Activated T-helper 1 cell treated with Interleukin-2 at 50 U/mL for 16 hours (primary cell): ENCODE measurements around the gene EEA1.

Experiments
- DNase-seq: peaks from one replicate; pipeline ENCODE4 v3.0.0-alpha.2; 2020; ENCODE audit warnings: low read depth

The EEA1 gene

DNA sequence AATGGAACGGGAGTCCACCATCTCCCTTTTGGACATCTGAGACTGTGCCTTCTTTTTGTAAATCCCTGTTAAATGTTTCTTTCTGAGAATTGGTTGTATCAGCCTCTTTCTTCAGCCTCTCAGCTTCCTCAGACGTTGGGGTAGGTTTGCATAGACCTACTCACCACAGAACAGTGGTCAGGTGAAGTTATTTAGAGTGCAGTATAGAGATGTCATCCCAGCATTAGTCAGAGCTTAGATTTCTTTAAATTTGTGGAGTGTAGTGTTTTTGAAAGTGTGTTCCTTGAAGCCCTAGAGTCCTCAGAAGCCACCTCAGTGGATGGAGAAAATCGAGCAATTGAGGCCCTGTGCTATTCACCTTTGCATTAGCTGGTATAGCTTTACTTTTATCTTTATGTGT, 8.9 kb upstream of the EEA1 start:
- no peak for DNase-seq

DNA sequence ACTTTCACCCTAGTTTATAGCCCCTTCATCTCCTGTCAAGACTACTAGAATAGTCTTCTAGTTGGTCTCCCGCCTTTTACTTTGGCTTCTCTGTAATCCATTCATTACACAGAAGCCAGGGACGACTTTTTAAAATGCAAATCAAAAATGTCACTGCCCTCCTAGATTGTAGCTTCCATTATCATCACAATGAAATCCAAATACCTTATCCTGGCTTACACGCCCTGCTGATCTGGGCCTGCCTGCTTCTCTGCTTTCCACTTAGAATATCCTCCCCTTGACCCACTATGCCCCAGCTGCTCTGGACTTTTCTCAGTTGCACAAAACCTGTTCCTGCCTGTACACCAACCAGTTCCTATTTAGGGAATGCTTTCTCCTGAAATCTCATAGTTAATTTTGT, 4.5 kb upstream of the EEA1 start:
- no peak for DNase-seq

DNA sequence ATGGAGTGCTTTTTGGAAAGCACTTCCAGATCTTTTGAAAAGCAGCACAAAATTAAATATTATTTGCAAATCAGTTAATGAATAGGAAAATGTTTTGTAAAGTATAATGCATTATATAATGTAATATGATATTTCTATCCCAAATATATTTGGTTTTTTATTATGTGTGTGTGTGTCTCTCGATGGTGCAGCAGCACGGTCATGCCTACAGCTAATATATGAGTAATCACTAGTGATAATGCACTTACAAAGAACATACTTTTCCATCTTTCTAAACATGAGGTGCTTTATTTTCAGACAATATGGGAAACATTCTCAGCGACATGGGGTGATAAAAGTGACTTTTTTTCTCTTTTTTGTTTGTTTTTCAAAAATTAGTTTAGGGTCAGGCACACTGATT, 1.3 kb upstream of the EEA1 start:
- DNase-seq: no peak

DNA sequence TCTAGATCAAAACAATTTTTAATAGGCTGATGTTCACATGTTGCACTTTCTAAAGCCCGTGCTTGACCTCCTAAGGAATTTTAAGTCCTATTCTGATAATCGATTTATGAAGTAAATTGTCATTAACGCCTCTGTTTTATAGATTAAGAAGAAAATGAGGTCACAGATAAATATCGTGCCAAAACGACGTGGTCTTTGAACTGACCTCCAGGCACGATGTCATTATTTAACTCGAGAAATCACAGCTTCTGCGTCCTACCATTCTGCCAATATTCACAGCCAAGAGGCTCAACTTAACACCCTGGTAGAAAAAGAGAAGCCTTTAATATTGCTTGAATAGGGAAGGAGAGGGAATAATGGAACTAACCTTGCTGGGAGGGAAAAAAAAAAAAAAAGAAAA, 888 bp upstream of the EEA1 start:
- DNase-seq: no peak

DNA sequence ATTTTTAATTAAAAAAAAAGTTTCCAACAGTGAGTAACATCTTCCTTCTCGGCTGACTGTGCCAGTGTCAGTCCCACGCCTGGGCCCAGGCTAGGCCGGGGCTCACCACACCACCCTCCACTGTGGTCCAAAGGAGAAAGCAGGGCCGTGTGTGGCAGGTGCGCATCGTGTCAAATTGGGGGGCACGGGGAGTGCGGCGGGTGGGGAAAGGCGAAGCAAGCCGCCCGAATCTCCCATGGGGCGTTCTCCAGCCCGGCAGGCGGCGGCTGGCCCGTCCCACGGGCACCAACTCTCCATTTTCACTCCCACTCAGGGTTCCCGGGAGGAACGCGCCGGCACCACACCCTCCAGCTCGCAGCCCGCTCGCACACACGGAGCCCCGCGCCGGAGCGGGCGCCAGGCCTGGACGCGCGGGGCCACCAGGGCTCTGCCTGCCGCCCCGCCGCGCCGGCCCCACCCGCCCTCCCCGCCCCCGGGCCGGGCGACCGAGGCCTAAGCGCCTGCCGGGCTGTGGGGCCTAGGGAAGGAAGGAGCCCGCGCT, 604 bp downstream of the EEA1 start:
- no peak for DNase-seq

DNA sequence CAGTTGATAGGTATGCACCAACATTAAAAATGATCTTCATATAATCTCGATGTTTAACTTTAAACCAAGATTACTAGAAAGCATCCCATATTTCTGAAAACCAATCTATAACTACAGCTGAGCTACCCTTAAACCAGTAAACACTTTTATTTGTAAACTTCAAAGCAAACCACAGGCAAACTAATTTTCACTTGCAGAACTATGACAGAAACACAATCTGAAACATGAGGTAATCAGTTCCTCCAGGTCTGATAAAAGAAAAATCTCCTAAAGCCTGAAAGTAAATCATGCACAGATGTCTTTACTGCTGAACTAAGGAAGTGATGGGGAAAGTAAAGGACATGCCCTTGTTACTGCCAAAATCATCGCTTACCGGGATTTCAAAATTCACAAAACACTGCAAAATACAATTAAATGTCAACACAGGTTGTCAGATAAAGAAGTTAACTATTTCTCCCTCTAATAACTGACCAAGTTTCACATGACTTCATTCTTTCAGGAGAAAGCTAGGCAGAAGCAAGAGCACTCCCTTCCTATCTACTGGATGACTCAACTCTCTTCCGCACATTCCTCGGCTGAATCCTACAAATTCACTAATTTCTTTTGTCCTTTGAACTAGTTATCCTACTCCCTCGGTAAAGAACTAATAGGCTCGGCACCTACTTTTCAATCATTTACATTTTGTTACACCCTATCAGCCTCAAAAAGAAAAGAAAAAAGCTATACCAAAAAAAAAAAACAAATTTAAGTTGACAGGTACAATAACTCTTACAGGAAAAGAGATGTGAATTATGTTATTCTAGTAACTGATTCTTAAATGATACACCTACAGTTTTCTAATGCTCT, 1.4 kb downstream of the EEA1 start:
- no peak for DNase-seq

DNA sequence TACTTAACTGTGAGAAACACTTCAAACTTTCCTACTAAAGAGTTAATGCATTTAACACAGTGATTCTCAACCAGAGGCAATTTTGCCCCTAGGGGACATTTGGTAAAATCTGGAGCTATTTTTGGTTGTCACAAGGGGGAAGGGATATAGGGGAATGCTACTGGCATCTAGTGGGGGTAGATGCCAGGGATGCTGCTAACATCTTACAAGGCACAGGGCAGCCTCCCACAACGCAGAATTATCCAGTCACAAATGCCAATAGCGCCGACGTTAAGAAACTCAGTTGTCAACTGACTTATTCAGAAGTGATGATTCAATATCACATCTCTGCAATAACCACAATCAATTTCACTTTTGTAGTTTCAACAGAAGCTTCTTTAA, 2.0 kb downstream of the EEA1 start:
- peak; percentile 3 for DNase-seq

DNA sequence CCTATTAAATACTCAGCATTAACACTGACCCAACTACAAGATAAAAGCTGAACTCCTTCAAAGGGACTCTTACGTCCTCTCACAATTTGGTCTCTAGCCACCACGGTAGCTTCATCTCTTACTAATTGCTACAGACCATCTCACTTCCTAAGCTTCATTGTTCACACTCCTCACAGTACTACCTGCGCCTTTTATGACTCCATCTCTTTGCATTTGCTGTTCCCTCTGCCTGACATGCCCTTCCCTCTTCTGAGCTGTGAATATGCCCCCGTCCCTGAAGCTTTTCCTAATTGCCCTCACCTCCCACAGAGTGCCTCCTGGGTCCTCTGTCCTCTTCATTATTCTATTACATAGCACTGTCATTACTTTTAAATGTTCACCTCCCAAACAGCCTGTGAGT, 2.5 kb downstream of the EEA1 start:
- DNase-seq: no peak

DNA sequence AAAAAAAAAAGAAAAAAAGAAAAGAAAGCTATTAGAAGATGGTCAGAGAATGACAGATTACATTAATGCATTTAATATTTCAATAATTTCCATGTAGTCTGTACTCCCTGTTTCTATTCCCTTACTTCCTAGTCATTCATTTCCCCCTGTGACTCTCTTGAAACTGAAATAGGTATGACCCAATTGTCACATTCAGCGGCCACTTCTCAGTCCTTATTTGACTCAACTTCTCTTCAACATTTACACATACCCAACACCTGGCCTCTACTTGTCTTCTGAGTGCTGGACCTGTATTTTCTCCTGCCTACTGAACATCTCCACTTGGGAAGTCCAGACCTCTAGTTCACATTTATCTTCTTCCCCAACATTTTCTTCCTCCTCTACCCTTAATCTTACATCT, 7.2 kb downstream of the EEA1 start:
- DNase-seq: no peak

DNA sequence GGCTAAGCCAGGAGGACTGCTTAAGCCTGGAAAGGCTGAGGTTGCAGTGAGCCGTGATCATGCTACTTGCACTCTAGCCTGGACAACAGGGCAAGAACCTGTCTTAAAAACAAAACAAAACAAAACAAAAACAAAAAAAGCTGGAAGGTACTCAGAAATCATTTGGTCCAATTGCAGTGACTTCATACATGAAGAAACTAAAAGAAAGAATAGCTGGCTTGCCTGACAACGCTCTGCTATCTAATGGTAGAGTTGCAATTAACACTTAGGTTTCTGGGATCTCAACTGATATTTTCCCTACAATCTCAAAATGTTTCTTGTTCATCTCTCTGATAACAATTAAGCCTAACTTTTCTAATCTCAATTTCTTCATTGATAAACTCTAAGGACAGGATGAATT, 13.7 kb downstream of the EEA1 start:
- no peak for DNase-seq

DNA sequence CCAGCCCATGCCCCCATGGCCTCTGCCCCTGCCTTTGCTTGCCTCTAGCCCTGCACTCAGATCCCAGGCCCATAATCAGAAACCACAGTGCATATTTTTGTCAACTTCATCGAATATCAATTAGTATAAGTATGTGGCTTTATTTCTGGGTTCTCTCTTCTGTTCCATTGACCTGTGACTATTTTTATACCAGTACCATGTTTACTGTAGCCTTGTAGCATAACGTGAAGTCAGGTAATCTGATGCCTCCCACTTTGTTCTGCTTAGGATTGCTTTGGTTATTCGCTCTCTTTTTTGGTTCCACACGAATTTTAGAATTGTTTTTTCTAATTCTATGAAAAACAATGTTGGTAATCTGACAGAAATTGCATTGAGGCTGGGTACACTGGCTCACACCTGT, 14.9 kb downstream of the EEA1 start:
- no peak for DNase-seq

DNA sequence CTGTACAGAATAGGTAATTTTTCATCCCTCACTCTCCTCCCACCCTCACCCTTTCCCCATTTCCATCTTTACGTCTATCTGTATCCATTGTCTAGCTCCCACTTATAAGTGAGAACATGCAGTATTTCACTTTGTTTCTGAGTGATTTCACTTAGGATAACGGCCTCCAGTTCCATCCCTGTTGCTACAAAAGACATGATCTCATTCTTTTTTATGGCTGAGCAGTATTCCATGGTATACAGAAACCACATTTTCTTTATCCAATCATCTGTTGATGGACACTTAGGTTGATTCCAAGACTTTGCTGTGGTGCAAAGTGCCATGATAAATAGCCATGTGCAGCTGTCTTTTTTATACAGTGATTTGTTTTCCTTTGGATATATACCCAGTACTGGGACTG, 16.4 kb downstream of the EEA1 start:
- no peak for DNase-seq

DNA sequence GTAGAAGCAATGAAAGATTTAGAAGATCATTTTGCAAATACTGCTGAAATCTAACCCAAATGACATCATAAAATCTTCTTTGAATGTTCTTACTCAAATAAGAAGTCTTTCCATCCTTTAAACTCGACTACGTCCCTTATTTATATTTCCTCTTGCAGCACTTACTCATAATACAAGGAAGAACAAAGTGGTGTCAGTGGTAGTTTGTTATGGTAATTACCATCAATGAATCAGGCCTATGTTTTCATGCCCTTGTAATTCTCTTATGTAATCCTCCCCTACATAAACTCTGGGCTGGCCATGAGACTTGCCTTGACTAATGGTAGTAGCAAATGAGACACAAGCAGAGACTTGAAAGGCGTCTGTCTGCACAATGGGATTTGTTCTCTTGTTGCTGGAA, 17.0 kb downstream of the EEA1 start:
- no peak for DNase-seq

DNA sequence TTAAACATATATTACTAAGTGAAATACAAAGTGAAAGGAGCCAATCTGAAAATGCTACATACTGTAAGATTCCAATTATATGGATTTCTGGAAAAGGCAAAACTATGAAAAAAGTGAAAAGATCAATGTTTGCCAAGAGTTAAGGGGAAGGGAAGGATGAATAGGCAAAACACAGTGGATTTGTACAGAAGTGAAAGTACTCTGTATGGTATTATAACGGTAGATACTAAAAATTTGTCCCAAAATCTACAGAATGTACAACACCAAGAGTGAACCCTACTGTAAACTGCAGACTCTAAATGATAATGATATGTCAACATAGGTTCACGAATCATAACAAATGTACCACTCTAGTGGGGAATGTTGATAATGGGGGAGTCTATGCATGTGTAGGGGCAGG, 17.8 kb downstream of the EEA1 start:
- no peak for DNase-seq

DNA sequence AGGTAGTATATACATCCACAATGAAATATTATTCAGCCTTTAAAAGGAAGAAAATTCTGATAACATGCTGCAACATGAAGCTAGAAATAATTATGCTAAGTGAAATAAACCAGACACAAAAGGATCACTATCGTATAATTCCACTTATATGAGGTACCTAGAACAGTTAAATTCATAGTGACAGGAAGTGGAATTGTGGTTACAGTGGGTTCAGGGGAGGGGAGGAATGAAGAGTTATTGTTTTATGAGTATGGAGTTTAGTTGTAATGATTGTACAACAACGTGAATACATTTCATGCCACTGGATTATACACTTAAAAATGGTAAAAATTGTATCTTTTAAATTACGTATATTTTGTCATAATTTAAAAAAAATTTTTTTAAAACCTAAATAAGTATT, 21.0 kb downstream of the EEA1 start:
- DNase-seq: no peak

DNA sequence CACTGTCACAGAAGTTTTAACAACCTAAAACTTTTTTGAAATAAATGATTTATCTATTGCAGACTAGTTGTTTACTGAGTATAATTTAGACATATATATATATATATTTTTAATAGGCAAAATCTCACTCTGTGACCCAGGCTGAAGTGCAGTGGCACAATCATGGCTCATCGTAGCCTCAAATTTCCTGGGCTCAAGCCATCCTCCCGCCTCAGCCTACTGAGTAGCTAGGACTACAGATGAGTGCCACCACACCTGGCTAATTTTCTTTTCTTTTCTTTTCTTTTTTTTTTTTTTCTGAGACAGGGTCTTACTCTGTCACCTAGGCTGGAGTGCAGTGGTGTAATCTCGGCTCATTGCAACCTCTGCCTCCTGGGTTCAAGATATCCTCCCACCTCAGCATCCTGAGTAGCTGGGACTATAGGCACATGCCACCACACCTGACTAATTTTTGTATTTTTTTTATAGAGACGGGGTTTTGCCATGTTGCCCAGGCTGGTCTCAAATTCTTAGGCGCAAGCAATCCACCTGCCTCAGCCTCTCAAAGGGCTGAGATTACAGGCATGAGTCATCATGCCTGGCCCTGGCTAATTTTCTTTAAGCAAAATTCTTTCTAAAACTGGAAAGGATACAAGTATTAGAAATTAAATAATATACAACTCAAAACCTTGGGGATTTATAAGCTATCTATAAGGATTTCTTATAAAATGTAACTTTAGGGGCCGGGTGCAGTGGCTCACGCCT, 23.1 kb downstream of the EEA1 start:
- DNase-seq: no peak

DNA sequence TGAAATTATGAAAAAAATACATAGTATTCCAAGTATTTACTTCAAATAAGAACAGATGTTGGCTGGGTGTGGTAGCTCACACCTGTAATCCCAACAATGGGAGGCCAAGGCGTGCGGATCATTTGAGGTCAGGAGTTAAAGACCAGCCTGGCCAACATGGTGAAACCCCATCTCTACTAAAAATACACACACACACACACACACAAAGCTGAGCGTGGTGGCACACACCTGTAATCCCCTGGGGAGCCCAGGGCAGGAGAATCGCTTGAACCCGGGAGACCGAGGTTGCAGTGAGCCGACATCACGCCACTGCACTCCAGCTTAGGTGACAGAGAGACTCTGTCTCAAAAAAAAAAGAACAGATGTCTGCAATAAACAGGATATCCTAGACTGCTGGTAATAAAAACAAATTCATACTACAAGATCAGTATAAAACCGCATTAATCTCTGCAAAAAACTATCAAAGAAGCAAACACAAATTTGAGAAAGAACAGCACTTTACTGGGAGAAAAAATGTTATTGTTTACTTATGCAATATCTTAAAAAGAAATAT, 23.8 kb downstream of the EEA1 start:
- no peak for DNase-seq

DNA sequence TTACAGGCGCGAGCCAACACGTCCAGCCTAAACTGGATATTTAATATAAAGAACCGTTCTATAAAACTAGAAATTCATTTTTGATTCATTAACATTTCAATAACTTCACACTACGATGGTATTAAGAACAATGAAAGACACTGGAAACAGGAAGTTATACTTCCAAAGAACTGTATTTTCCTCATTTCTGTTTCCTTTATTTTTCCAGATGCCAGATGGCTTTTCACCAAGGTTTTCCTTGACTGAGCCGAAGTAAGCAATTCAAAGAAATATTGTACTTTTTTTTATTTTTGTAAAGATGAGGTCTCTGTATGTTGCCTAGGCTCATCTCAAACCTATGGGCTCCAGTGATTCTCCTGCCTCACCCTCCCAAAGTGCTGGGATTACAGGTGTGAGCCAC, 28.2 kb downstream of the EEA1 start:
- no peak for DNase-seq

DNA sequence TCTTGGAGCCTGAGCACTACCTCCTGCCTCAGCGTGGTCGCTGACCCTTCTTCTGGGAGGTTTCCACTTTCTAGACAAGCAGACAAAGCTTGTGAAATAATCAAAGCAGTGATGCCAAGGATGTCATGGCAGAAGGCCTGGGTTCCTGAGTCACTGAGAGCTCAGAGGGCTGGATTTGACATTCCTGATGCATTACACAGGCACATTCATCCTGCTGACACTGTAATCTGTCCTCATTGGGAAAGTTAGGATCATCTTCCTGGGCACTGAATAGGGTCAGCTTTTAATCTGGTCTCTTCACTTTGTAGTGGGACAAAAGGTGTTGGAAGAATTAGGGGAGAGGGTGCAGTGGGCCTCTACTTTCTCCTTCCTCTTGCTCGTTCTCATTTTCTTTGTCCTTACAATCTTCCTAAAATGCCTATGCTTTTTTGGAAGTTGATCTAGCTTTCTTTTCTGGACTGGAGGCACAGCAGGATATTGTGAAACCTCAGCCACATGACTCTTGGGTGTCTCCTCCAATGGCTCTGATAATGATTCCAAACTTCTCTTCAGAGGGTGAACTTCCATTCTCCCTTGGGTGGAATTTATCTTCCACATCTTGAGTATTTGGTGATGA, 29.6 kb downstream of the EEA1 start:
- no peak for DNase-seq

DNA sequence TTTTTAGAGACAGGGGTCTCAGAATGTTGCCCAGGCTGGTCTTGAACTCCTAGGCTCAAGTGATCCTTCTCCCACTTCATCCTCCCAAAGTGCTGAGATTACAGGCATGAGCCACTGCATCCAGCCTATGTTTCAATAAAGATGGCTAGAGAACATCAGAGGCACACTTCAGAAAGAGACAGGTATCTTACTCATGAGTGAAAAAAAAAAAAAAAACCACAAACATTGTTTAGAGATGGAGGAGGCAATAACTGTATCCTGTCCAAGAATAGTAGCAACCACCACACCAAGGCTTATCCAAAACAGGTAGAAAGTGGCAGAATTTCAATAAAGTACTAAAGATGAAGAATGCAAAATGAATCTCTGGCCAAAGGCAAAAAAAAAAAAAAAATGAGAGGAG, 30.3 kb downstream of the EEA1 start:
- DNase-seq: no peak

DNA sequence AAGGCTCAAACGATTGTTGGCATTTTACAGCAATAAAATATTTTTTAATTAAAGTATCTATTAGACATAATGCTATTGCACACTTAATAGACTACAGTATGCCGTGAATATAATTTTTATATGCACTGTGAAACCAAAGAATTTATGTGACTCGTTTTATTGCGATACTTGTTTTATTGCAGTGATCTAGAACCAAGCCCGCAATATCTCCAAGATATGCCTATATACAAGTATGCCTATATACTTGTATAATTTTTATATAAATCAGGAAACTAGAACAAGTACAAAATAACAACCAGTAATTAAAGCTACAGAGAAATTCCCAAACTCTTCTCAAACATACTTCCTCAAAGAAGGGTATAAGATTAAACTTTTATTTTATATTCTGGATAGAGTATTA, 31.3 kb downstream of the EEA1 start:
- no peak for DNase-seq

DNA sequence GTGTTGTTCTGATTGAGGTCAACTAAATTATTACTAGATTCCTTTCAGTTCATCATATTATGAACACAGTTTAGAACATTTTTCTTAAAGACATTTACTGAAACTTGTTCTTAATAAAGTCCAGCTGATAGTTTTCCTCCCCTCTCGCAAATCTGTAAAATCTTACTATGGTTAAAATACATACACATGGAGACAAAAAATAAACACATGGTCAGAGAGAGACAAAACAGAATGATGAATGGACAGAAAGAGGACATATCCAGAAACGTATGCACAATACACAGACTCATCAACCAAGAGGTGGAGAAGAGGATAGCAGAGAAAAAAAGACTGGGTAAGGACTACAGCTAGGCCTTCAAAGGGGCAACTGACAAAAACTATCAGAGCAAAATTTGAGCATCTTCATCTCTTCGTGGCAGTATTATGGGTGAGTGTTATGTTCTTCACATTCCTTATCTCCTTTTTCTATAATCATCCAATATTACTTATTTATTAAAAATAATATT, 38.4 kb downstream of the EEA1 start:
- DNase-seq: no peak

DNA sequence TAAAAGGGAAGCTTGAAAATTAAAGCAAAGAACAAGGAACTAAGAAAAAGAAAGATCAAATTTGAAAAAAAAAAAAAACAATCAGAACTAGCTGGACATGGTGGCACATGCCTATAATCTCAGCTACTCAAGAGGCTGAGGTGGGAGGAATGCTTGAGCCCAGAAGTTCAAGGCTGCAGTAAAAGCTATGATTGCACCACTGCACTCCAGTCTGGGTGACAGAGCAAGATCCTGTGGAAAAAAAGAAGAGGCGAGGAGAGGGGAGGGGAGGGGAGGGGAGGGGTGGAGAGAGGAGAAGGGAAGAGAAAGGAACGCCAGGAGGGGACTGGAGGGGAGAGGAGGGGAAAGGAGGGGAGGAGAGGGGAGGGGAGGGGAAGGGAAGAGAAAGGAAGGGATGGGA, 43.0 kb downstream of the EEA1 start:
- DNase-seq: no peak
